GM21619 (cell line): ENCODE results near the gene ZNF12.

Experiments
- ATAC-seq: cut with Tn5 transposase; IDR thresholded peaks from one replicate; pipeline ENCODE4 v1.9.1; 2021; ENCODE audit not compliant: unreplicated experiment

ZNF12 gene

GRCh38 chr7:6648066-6648814 lies 58.5 kb downstream of the ZNF12 start:
- no peak for ATAC-seq

DNA sequence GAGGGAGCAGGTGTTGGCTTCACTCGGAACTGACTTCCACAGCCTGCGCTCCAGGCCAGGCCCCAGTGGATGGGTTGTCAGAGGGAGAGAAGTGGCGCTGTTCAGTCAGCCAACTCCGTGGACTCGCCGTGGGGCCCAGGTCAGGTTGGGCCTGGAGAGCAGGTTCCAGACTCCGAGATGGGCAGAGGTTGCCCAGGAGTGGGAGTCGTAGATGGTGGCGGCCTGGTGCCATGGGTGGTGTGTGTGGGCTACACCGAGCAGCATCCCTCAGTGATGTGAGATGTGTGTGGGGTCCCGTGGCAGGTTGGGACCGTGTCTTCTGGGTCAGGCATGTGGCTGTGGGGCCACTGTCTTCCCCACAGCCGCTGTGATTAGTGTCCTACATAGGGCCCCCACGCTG lies 59.2 kb downstream of the ZNF12 start:
- no peak for ATAC-seq

DNA sequence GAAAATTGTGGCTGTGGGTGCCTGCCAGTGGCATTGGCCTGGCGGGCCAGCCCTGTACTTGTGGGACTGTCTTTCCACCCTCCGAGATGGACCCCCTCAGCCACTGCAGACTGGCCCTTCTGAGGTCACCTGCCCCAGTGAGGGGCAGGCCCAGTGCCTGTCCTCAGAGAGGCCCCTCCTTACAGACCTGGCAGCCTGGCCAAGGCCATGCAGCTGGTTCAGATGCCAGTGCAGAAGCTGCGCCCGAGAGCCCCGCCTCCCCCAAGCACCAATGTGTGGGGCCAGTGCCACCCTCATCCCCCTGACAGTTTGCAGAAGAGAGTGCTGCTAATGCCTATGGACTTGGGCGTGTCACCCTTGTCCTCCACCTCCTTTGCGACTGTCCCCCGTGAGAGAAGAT lies 59.7 kb downstream of the ZNF12 start:
- ATAC-seq: no peak

GRCh38 chr7:6646465-6646864 lies 60.3 kb downstream of the ZNF12 start:
- no peak for ATAC-seq

DNA sequence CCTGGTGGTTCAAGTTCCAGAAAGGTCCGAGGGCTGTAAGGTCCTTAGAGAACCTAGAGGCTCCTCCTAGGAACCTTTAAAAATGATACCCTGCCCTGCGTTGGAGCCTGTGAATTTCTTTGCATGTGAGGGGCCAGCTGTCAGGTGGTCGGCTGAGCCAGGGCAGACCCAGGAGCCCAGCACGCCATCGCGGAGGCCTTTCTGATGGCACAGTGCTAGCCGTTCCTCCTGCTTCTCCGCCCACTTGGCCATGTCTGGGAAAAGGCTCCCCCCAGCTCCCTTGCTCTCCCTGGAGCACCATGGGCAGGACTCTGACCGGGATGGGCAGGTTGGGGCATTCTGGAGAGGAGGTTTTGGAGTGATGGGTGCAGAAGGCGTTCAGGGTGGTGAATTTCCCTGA lies 62.0 kb downstream of the ZNF12 start:
- no peak for ATAC-seq

DNA sequence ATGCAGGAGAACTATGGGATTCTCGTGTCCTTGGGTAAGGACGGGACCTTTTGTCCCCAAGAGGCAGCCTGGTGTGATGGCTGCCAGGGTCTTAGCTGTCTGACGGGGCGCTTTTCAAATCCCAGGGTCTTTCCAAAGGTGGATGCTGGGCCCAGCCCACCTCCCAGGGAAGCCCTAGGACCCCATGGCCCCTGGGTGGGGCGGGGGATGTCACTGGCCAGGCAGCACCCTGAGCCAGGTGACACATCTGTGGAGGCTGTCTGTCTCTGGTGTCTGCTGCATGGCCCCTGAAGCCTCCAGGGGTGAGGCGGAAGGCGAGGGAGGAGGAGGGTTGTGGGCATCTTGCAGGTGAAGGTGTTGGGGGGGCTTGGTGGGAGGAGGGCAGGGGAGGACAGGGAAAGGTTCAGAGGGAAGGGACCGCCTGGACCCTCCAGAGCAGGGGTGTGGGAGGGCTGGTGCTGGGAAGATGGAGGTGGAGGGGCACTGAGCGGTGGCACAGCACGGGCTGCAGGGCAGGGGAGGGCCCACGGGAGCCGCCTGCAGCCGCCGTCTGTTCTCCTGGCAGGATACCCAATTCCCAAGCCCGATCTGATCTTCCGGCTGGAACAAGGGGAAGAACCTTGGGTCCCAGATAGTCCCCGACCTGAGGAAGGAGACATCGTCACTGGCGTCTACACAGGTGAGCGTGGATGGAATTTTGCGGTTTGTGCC lies 62.7 kb downstream of the ZNF12 start:
- ATAC-seq: no peak

GRCh38 chr7:6642861-6643640 lies 63.7 kb downstream of the ZNF12 start:
- ATAC-seq: no peak

DNA sequence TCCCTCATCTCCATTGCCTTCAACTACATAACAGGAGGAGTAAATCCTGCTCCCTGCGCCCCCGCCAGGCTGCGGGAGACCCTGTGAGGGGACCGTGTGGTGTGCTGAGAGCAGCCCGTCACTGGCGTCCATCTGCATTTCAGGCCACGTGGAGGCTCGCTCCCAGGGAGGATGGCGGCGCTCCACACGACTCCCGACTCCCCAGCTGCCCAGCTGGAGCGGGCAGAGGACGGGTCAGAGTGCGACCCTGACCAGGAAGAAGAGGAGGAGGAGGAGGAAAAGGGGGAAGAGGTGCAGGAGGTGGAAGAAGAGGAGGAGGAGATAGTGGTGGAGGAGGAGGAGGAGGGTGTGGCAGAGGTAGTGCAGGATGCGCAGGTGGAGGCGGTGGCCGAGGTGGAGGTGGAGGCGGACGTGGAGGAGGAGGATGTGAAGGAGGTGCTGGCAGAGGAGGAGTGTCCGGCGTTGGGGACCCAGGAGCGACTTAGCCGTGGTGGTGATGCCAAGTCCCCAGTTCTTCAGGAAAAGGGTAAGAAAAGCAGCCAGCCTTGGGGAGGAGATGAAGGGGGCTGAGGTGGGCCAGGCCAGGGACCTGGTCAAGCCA lies 64.4 kb downstream of the ZNF12 start:
- no peak for ATAC-seq

GRCh38 chr7:6641305-6642035 lies 65.3 kb downstream of the ZNF12 start:
- no peak for ATAC-seq

DNA sequence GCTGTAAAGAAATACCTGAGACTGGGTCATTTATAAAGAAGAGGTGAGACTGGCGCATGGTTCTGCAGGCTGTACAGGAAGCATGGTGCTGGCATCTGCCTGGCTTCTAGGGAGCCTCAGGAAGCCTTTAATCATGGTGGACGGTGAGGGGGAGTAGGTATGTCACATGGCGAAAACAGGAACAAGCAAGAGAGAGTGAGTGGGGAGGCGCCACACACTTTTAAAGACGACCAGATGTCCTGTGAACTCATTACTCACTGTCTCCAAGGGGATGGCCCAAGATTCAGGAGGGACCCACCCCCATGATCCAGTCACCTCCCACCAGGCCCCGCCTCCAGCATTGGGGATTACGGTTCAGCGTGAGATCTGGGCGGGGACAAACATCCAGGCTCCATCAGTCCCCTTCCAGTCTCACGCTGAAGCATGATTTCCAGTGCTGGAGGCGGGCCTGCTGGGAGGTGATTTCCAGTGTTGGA lies 66.5 kb downstream of the ZNF12 start:
- no peak for ATAC-seq

DNA sequence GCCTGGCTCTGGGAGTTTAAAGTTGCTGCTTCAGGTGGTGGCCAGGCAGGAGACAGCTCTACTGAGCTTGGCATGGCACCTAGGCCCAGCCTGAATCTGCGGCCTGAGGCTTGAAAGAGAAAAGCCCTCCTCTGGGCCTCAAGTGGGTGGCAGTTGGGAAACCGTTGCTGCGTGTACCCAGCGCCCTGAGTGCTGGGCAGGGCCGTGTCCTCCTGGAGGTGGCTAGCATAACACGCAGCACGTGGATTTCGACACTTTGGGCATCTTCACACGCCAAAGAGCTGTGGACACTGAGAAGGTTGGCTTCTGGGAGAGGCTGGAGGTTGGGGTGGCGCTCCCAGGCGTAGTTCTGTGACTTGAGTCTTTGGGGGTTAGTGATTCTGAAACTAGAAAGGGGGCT lies 67.1 kb downstream of the ZNF12 start:
- no peak for ATAC-seq

DNA sequence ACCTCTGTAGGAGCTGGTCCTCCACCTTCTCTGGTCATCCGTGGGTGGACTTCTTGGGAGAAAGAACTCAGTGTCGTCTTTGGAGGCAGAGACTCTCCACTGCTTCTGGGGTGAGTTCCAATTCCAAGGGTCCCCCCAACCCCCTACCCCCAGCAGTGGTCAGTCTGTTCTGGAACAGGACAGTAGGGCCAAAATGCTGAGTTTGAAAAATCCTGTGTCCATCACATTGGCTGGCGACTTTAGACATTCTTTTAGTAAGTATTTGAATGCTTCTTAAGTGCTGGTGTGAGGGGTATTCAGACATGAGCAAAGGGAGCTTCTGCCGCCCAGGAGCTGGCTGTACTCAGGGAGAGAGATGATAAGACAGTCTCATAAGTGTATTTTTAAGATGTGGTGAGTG lies 67.7 kb downstream of the ZNF12 start:
- ATAC-seq: no peak
